ENCODE results near the gene IL6ST.
"Not testable (repeated sequence)": the region's sequence is repeated elsewhere in the genome, so short reads cannot be mapped to it uniquely, and the experiment has no call there.

The IL6ST gene

GRCh38 chr5:56019306-56020272, 24.8 kb upstream of the IL6ST start (continued):
- TF ChIP-seq TSHZ1 (tag by site-specific recombination; IDR thresholded peaks at IDR 0.05; ENCODE audit: borderline replicate concordance): no peak
- no peak for TF ChIP-seq ZNF23 (tag by site-specific recombination; IDR thresholded peaks at IDR 0.05; ENCODE audit: borderline replicate concordance)
- no peak for TF ChIP-seq ZSCAN23 (tag by site-specific recombination; IDR thresholded peaks at IDR 0.05)
- TF ChIP-seq ZNF10 (tag by site-specific recombination; IDR thresholded peaks at IDR 0.05): no peak
- TF ChIP-seq ZNF26 (tag by site-specific recombination; IDR thresholded peaks at IDR 0.05): no peak
- TF ChIP-seq ZFP37 (tag by site-specific recombination; IDR thresholded peaks at IDR 0.05): no peak
- no peak for TF ChIP-seq ZNF514 (tag by site-specific recombination; IDR thresholded peaks at IDR 0.05)
- TF ChIP-seq ZNF19 (tag by site-specific recombination; IDR thresholded peaks at IDR 0.05; ENCODE audit: low read depth): no peak
- no peak for TF ChIP-seq ZNF548 (tag by site-specific recombination; IDR thresholded peaks at IDR 0.05)
- no peak for TF ChIP-seq ZNF544 (tag by site-specific recombination; IDR thresholded peaks at IDR 0.05)
- no peak for TF ChIP-seq SETDB1 (IDR thresholded peaks at IDR 0.05; ENCODE audit: insufficient read length, low read length)
- TF ChIP-seq ZNF777 (tag by site-specific recombination; IDR thresholded peaks at IDR 0.05; ENCODE audit: borderline replicate concordance): no peak

GRCh38 chr5:56018832-56019231, 24.1 kb upstream of the IL6ST start:
- Histone ChIP-seq H3K9me3 (ENCODE audit: control insufficient read depth, insufficient read depth, low read depth, low read length) (no peaks in the 10 kb centered on the region), H3K4me3 (ENCODE audit: low read depth, low read length) (no peak overlapping the region), H3K36me3 (ENCODE audit: control insufficient read depth in 2 of 2, insufficient read depth in 1 of 2, low read length in 2 of 2) (no peaks in the 10 kb centered on the region), H3K4me1 (ENCODE audit: control insufficient read depth, insufficient read depth, low read length) (no peaks in the 10 kb centered on the region), H3K27ac (ENCODE audit: extremely low read depth, low read depth, low read length) (no peak overlapping the region)
- ChIA-PET CTCF (interaction anchor here (0.7 kb wide), 1 partner anchor 182 kb away, joined by 3 read pairs; no protein-coding TSS in a partner anchor), POLR2A (no interaction called here)
- TF ChIP-seq ZNF792 (tag by site-specific recombination; IDR thresholded peaks at IDR 0.05): no peak
- no peak for TF ChIP-seq ATF2 (tag by site-specific recombination; IDR thresholded peaks at IDR 0.05; ENCODE audit: low read depth)
- TF ChIP-seq ZSCAN4 (tag by site-specific recombination; IDR thresholded peaks at IDR 0.05): no peak
- no peak for TF ChIP-seq KLF16 (tag by site-specific recombination; IDR thresholded peaks at IDR 0.05)
- no peak for TF ChIP-seq ZNF585B (tag by site-specific recombination; IDR thresholded peaks at IDR 0.05)
- no peak for TF ChIP-seq ZNF335 (tag by site-specific recombination; conservative IDR thresholded peaks at IDR 0.05)
- no peak for TF ChIP-seq MEIS1 (CRISPR knock-in tag; IDR thresholded peaks at IDR 0.05; ENCODE audit: borderline replicate concordance)
- TF ChIP-seq ZNF621 (tag by site-specific recombination; IDR thresholded peaks at IDR 0.05): no peak
- TF ChIP-seq ZNF148 (tag by site-specific recombination; IDR thresholded peaks at IDR 0.05; ENCODE audit: borderline replicate concordance): no peak
- TF ChIP-seq ZNF837 (tag by site-specific recombination; IDR thresholded peaks at IDR 0.05): no peak

- H3K27ac ChIP-seq (ENCODE audit: extremely low read depth, low read depth, low read length); CTCF ChIA-PET; POLR2A ChIA-PET; H3K4me1 ChIP-seq (ENCODE audit: control insufficient read depth, insufficient read depth, low read length); H3K36me3 ChIP-seq (ENCODE audit: control insufficient read depth in 2 of 2, insufficient read depth in 1 of 2, low read length in 2 of 2); H3K9me3 ChIP-seq (ENCODE audit: control insufficient read depth, insufficient read depth, low read depth, low read length); H3K4me3 ChIP-seq (ENCODE audit: low read depth, low read length): not testable (repeated sequence)
Observed at GRCh38 chr5:56014701-56015100, 19.9 kb upstream of the IL6ST start.

Measured in HEK293 (cell line).